GM12875 (cell line): ENCODE data around the gene GRID2.

Experiments used
- H3K4me3 ChIP-seq: one replicate; pipeline ENCODE4 v1.5.1; 2011; ENCODE audit warnings: low read depth, low read length, control low read depth
- CTCF ChIP-seq: IDR thresholded peaks from 2 replicates; pipeline ENCODE4 v1.5.1; 2011; ENCODE audit warnings: low read depth, mild to moderate bottlenecking, control low read depth, inconsistent platforms, low read length, moderate library complexity, borderline replicate concordance; ENCODE audit not compliant: insufficient read depth

The GRID2 gene

DNA sequence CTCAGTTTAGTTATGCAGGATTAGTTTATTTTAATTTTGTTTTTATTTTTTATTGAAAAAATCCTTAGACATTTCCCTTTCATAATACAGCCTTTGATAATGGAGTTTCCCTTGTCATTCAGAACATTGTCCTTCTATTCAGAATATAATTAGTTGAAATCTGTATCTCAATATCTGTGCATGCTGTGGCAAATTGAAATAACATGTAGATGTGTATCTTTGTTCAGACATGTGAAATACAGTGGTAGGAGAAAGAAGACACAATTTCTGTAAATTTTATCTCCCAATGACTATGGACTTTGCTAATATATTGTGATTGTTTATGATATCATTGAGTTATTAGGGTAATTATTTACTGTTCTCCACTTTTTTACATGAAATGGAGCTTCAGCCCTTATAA lies 353.9 kb downstream of the GRID2 start:
- TF ChIP-seq CTCF, result no peak
- no peak overlapping the region for H3K4me3 ChIP-seq

- no peak overlapping the region for H3K4me3 ChIP-seq
- no peak for TF ChIP-seq CTCF
These were observed 354.6 kb downstream of the GRID2 start for GRCh38 chr4:92658318-92658717.

- no peak for TF ChIP-seq CTCF
- H3K4me3 ChIP-seq, result no peak overlapping the region
These were observed 374.0 kb downstream of the GRID2 start for GRCh38 chr4:92677805-92678204.

GRCh38 chr4:92678292-92678691 lies 374.5 kb downstream of the GRID2 start:
- TF ChIP-seq CTCF, result no peak
- no peak overlapping the region for H3K4me3 ChIP-seq

GRCh38 chr4:92679149-92679548 lies 375.4 kb downstream of the GRID2 start:
- no peak overlapping the region for H3K4me3 ChIP-seq
- TF ChIP-seq CTCF, result no peak

GRCh38 chr4:92714640-92715039 lies 410.9 kb downstream of the GRID2 start:
- H3K4me3 ChIP-seq, result no peak overlapping the region
- no peak for TF ChIP-seq CTCF

GRCh38 chr4:92733231-92733630 lies 429.5 kb downstream of the GRID2 start:
- TF ChIP-seq CTCF, result no peak
- H3K4me3 ChIP-seq, result no peak overlapping the region
